ENCODE data around the gene RIN3.

- TF ChIP-seq, protein P1, sequence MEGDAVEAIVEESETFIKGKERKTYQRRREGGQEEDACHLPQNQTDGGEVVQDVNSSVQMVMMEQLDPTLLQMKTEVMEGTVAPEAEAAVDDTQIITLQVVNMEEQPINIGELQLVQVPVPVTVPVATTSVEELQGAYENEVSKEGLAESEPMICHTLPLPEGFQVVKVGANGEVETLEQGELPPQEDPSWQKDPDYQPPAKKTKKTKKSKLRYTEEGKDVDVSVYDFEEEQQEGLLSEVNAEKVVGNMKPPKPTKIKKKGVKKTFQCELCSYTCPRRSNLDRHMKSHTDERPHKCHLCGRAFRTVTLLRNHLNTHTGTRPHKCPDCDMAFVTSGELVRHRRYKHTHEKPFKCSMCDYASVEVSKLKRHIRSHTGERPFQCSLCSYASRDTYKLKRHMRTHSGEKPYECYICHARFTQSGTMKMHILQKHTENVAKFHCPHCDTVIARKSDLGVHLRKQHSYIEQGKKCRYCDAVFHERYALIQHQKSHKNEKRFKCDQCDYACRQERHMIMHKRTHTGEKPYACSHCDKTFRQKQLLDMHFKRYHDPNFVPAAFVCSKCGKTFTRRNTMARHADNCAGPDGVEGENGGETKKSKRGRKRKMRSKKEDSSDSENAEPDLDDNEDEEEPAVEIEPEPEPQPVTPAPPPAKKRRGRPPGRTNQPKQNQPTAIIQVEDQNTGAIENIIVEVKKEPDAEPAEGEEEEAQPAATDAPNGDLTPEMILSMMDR (IDR thresholded peaks at IDR 0.05; ENCODE audit: low read length) = no peak
- TF ChIP-seq EZH2 (optimal IDR thresholded peaks at IDR 0.05; ENCODE audit: low read depth, low read length) = no peak
Observed at GRCh38 chr14:92719421-92719820, 205.8 kb downstream of the RIN3 start.
